Cardiac fibroblast (primary cell): Measurements from ENCODE around the gene HAUS5.

Source experiments
- DNase-seq, 2 donors: peaks; one replicate each; pipeline versions ENCODE4 v3.0.0 to v3.0.0-alpha.2; 2010; ENCODE audit warnings: low read depth in 2 of 2
- H3K4me3 ChIP-seq, 2 donors: replicated peaks in 1 of 2; 1 replicate in 1 of 2; 2 replicates in 1 of 2; pipeline ENCODE4 v1.5.1; 2011; ENCODE audit warnings: low read depth in 2 of 2, low read length in 2 of 2, mild to moderate bottlenecking in 2 of 2, moderate library complexity in 1 of 2
- CTCF ChIP-seq: IDR thresholded peaks from one replicate; pipeline ENCODE4 v1.5.1; 2011; ENCODE audit warnings: low read depth, mild to moderate bottlenecking, low read length, inconsistent platforms

Gene HAUS5

GRCh38 chr19:35629332-35629633 is 16.7 kb downstream of the HAUS5 start:
- no peak for DNase-seq
- TF ChIP-seq CTCF = no peak
- peak overlapping the region; percentile 84 to 99 for H3K4me3 ChIP-seq

GRCh38 chr19:35633727-35634440 is 21.3 kb downstream of the HAUS5 start:
- no peak for DNase-seq
- TF ChIP-seq CTCF = no peak

DNA sequence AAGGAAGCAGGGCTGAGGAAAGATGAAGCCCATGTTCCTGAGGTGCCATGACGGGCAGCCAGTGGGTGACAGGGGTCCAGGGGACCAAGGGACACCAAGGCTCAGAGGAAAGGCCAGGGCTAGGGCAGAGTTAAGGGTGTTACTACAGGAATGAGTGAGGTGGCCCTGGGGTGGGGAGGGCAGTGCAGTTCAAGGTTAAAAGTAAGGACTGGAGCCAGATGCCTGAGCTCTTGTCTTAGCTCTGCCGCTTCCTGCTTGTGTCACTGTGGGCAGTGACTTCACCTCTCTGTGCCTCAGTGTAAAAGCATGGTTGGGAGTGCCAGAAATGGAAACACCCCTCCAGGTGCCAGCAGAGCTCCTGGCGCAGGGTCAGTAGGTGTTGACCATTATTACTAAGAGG is 24.1 kb downstream of the HAUS5 start:
- DNase-seq = no peak
- H3K4me3 ChIP-seq = no peak overlapping the region
- TF ChIP-seq CTCF = no peak

More at GRCh38 chr19:35633727-35634440, 21.3 kb downstream of the HAUS5 start:
- no peak overlapping the region for H3K4me3 ChIP-seq

DNA sequence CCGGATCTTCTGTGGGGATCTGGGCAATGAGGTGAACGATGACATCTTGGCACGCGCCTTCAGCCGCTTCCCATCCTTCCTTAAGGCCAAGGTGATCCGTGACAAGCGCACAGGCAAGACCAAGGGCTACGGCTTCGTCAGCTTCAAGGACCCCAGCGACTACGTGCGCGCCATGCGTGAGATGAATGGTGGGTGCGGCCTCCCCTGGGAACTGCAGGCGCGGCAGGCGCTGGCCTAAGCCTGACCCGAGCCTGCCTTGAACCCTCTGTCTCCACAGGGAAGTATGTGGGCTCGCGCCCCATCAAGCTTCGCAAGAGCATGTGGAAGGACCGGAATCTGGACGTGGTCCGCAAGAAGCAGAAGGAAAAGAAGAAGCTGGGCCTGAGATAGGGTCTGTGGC is 24.6 kb downstream of the HAUS5 start:
- TF ChIP-seq CTCF = no peak
- H3K4me3 ChIP-seq = no peak overlapping the region
- no peak for DNase-seq

- no peak for TF ChIP-seq CTCF
- no peak for DNase-seq
- H3K4me3 ChIP-seq = no peak overlapping the region
Observed at GRCh38 chr19:35639321-35639639, 26.7 kb downstream of the HAUS5 start.

DNA sequence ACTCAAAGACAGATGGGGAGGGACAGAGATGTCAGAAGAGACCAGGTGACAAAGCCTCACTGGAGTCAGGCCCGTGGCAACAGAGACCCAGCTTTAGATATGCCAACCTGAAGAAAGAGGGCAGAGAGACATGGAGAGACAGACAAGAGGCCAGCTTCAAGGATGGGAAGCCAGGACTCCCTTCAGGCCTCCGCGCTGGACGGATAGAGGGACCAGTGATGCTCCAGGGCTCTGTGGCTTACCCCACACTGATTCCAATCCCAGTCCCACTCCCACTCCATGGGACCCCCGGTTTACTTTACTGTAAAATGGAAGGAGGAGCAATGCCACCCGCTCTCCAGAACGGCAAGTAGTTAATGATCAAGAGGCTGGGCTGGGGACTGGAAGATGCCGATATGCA is 27.3 kb downstream of the HAUS5 start:
- no peak for TF ChIP-seq CTCF
- no peak for DNase-seq
- no peak overlapping the region for H3K4me3 ChIP-seq

GRCh38 chr19:35641515-35642151 is 29.1 kb downstream of the HAUS5 start, which contains the start of gene ETV2:
TSS of gene ETV2 (plus strand) at chr19:35641745. CDS start at chr19:35642461, 716 bp downstream.
- peak; percentile 25 to 61 for DNase-seq
- no peak within 1 kb of the TSS for H3K4me3 ChIP-seq

More at GRCh38 chr19:35641515-35642151, 29.1 kb downstream of the HAUS5 start, which contains the start of gene ETV2:
- no peak for TF ChIP-seq CTCF
